M059J (cell line): ENCODE data around the gene UTP18. TPM values are rescaled to one million over a fixed set of nuclear protein-coding genes. Genes with fewer than 3 reads are reported as not detected.
"Not testable (repeated sequence)": the region's sequence is repeated elsewhere in the genome, so short reads cannot be mapped to it uniquely, and the experiment has no call there.

Experiments
- DNase-seq: peaks from one replicate; pipeline ENCODE4 v3.0.0-alpha.2; 2012; ENCODE audit warnings: low read depth
- total RNA-seq: library from RNA; depleted of rRNA; stranded (reverse); fragments of >200 nt; shearing (Covaris generic); gene quantifications from 2 replicates; pipeline ENCODE4 v1.2.3, GENCODE V29; 2014; rRNA removed

Gene UTP18
- total RNA-seq: 35.3 and 51.4 TPM in 2 replicates

DNA sequence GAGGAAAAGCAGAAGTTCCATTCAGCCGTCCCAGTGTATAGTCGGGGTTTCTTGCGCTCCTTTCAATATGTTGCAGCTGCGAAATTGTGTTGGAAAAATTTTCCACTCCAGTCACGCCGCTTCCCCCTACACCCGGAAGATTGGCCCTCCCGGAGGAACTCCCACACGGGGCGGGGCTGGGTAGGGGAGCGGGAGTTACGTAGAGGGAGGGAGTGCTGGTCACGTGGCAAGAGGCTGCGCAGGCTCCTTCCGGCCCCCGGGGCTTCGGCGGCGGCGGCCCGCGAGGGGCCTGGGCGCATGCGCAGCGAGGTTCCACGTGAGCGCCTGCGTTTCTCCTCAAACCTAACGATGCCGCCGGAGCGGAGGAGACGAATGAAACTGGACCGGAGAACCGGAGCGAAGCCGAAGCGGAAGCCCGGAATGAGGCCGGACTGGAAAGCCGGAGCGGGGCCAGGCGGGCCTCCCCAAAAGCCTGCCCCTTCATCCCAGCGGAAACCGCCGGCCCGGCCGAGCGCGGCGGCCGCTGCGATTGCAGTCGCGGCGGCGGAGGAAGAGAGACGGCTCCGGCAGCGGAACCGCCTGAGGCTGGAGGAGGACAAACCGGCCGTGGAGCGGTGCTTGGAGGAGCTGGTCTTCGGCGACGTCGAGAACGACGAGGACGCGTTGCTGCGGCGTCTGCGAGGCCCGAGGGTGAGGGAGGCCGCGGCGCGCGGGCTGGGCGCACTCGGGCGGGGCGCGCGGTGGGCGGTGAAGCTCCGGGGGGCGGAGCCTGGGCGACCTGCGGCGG lies at the start of gene UTP18:
Gene UTP18, plus strand, starts transcription at position 310 of the 787 bp plus-strand sequence. Its CDS starts 39 bp downstream, at position 349.
- DNase-seq: peak; percentile 93

DNA sequence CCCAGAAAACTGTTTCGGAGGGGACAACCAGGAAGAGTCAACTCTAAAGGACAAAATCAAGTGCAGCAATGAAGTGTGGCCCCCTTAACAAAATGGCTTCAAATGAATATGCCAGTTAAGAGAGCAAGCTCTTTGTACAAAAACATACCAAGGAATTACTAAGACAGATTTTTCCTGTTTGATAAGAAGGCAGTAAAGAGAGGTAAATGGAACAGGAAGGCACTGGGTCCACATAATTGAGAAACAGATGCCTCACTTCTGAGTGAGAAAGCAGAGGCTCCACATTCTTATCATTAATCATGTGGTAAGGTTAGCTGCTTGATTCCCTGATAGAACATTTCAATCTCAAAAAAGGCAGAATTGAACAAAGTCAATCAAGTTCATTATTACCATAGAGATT lies 45.4 kb upstream of the UTP18 start:
- no peak for DNase-seq

DNA sequence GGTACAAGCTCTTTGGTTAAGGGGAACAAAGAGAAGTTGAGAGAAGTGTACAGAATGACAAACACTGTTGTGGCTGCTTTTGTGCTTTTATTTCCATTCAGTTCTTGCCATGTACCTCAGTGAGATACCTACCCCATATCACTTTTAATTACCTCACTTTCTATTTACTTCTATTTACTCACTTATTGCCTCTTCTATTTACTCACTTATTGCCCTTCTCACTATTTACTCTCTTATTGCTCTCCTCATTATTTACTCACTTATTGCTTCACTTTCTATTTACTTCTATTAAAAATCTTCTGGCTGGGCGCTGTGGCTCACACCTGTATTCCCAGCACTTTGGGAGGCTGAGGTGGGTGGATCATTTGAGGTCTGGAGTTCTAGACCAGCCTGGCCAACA lies 42.4 kb upstream of the UTP18 start:
- DNase-seq: no peak

GRCh38 chr17:51221322-51221721 lies 39.0 kb upstream of the UTP18 start:
- no peak for DNase-seq

DNA sequence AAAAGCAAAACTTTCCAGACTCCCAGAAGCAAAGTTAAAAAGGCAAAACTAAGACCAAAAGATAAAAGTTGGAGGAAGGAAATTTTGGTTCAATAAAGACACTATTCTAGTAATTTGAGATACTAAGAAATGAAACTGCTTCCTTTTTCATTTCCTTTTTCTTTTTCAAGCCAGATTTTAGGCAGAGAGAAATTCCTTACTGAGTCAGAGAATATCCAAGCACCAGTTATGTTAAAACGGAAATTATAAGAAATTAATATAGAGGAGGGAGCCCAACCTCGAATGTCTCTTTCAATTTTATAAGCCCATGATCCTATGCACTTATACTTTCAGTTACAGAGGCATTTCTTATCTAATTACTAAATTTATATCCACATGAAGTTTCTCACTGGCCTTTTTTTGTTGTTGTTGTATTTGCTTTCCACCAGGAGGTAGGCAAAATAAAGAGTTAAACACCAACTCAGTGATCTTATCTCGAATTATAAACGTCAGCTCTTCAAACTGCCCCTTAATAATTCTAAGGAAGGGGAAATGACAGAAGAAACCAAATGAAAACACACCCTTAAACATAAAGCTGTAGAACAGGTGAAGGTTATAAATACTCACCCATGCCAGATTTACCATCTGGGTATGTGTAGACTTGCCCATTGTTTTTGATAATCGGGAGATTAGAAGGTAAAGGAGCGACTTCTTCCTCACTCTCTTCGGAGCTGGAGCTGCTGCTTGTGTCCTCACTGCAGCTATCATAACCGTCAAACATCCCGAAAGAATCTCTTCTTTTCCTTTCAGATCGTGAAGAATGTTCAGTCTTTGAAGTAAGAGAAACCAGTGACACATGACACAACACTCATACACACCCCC lies 35.7 kb upstream of the UTP18 start:
- no peak for DNase-seq

DNA sequence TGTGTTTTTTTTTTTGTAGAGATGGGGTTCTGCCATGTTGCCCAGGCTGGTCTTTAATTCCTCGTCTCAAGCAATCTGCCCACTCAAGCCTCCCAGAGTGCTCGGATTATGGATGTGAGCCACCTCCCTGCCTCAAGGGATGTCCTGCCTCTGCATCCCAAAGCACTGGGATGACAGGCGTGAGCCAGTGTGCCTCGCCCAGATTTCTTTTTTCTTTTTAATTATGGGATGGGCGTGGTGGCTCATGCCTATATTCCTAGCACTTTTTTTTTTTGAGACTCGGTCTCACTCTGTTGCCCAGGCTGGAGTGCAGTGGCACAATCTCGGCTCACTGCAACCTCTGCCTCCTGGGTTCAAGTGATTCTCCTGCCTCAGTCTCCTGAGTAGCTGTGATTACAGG lies 34.8 kb upstream of the UTP18 start:
- not testable (repeated sequence) for DNase-seq

DNA sequence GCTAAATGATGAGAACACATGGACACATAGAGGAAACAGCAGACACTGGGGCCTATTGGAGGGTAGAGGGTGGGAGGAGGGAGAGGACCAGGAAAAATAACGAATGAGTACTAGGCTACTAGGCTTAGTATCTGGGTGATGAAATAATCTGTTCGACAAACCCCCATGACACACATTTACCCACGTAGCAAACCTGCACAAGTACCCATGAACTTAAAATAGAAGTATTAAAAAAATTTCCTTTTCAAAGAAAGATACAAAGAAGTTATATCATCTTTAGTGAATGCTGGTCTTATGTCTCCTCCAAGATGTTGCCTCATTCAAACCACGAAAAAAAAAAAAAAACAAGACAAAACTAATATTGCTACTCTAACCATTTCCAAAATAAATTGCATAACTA lies 32.2 kb upstream of the UTP18 start:
- DNase-seq: no peak

- no peak for DNase-seq
Observed at GRCh38 chr17:51229889-51230288, 30.5 kb upstream of the UTP18 start.

DNA sequence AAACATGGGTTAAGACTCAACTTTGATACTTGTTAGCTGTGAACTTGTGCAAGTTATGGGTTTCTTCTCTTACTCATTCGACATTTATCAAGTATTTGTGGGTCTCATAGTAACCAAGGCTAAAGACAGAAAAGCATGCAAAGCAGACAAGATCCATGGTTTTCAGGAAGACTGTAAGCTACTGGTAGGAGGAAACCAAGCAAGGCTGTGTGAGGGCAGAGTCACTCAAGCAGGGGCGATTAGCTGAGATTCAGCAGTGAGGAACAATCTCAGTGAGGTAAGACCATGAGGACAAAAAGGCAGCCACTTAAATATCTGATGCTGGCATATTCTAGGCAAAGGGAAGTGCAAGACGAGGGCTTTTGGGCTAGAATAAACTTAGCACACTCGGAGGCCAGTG lies 30.0 kb upstream of the UTP18 start:
- no peak for DNase-seq

DNA sequence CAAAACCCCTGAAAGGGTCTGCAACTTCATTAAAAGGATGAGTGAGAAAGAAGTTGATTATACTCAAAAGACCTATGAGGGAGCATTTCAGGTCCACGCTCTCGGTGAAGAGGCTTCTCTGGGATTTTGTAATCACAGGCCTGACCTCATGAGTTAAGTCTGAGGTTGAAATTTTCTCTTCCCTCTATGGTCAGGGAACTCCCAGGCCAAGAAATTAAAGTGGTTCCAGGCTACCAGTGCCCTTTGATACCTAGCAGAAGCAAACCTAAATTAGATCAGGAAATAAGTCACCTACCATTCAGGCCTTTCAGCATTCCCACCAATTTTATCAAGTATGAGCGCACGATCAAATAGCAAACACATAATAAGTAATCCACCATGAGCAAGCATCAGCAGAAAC lies 28.3 kb upstream of the UTP18 start:
- DNase-seq: no peak

- DNase-seq: no peak
Observed at GRCh38 chr17:51234162-51234561, 26.2 kb upstream of the UTP18 start.

- DNase-seq: no peak
Observed at GRCh38 chr17:51238255-51238887, 22.0 kb upstream of the UTP18 start.

GRCh38 chr17:51240275-51240674 lies 20.1 kb upstream of the UTP18 start:
- no peak for DNase-seq

DNA sequence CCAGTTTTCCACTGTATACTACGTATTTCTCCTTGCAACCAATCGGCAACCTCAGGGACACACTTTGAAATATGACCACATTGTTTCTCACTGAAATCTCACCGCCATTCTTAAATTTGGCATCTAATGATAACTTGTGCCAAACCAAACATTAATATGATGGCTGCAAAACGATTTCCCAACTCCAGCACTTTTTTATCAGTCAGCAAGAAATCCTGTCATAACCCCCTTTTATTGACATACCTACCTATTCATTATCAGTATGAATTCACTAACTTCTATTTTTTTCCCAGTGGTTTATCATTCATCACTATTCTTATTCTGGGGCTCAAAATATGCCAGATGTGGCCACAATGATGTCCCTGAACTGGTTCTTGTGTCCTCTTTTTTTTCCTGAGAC lies 16.3 kb upstream of the UTP18 start:
- DNase-seq: no peak

GRCh38 chr17:51245535-51245934 lies 14.8 kb upstream of the UTP18 start:
- no peak for DNase-seq

DNA sequence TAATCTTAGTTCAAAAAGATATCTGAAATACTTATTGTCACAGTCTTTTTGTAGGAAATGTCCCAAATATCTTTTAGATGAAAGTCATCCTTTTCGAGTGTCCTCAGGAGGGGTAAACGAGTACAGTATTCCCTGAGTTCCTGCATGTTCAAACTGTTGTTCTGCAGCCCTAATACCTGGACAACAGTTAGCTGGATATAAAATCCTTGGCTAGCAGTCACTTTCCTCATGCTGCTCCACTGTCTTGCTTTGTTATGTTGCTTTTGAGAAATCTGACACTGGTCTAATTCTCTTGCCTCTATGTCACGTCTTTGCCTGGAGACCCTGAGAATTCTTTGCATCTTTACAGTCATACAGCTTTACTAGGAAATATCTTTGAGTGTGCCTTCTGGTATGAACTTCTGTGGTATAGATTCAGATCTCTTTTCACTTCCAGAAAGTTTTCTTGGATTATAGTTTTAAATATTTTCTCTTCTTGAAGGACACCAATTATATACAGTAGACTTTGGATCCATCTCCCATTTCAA lies 10.0 kb upstream of the UTP18 start:
- DNase-seq: no peak

DNA sequence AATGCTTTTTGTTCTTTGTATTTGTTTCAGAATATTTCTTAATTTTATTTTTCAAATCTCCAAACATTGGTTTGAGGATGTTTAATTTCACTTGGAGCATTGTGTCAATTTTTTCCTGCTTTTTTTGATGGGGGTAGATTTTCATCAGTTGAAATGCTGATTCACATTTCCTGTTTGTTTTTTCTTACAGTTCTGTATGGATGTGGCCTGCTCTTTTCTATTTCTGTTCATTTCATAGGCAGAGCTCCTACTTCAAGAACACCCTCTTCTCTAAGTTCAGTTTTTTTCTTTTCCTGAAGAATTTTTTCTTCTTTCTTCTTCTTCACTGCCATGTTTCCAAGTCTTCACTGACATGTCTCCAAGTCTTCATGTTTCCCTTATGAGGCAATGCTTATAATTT lies 9.3 kb upstream of the UTP18 start:
- no peak for DNase-seq

DNA sequence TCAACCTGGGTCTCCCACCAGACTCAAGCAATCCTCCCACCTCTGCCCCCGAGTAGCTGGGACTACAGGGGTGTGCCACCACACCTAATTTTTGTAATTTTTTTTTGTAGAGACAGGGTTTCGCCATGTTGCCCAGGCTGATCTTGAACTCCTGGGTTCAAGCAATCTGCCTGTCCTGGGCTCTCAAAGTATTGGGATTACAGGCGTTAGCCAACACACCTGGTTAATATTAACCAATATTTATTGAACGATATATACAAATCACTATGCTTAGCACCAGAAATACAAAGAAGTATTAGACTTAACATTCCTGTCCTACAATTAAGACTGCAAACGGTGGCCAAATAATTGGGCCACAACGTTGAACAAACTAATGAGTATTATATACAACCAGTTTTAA lies 4.7 kb upstream of the UTP18 start:
- no peak for DNase-seq

- no peak for DNase-seq
Observed at GRCh38 chr17:51256101-51256500, 4.2 kb upstream of the UTP18 start.

- no peak for DNase-seq
Observed at GRCh38 chr17:51257150-51258081, 2.9 kb upstream of the UTP18 start.
